COLO668 (cell line): Measurements from ENCODE around the gene SNF8.
"Not testable (repeated sequence)": the region's sequence is repeated elsewhere in the genome, so short reads cannot be mapped to it uniquely, and the experiment has no call there.

Experiments
- DNase-seq: peaks from one replicate; lab custom pipeline; 2025; ENCODE audit not compliant: unreplicated experiment; lab: John Stamatoyannopoulos, UW

Gene SNF8, protein sequence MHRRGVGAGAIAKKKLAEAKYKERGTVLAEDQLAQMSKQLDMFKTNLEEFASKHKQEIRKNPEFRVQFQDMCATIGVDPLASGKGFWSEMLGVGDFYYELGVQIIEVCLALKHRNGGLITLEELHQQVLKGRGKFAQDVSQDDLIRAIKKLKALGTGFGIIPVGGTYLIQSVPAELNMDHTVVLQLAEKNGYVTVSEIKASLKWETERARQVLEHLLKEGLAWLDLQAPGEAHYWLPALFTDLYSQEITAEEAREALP

DNA sequence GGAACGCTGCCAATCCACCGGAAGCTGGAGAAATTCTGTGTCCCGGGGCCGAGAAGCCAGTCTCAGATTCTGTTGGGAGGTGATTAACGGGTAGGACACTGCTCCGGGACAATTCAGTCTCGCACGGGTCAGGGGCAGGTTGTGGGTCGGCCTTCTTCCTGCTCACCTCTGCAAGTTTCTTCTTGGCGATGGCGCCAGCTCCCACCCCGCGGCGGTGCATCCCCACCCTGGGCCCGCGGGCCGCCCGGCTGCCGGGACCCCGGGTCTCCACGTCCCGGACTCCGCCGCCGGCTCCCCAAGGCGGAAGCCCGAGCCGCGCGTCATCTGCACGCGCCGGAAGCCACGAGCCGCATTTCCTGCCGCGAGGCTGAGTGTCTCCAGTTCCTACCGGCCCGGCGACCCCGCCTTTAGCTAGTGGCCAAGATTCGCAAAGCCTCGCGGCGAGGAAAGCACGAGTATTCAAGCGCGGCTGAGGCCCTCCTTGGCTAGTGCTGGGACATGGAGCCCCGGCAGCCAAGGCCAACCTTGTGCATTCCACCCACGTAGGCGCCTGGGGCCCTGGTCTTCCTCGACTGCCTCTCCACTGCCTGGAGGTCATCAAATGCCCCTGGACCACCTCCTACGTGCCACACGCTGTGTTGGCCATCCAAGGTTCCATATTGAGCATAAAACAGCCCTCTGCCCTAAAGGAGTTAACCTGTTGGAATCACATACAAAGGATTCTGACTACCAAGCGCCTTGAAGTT lies at the start of gene SNF8:
SNF8 (minus strand) TSS at position 328 of the 746 bp plus-strand sequence; CDS start at position 220, 108 bp downstream.
- peak; percentile 90 for DNase-seq

DNA sequence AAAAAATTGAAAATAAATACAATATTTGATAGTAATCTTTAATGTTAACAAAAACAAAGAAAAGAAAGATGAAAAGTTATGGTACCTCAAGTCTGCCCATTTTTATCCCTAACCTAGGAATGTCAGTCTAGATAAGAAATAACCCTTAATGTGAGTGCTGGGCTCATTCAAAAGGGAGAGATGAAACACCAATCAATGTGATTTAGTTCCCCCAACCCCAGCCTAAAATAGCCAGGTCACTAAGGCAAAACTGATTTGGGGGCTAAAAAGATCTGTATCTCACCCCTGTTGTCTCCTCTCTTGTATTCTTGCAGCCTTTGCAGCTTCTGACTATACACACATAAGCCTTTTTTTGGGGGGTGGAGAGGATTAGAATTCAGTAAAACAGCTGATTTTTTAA lies 49.3 kb upstream of the SNF8 start:
- no peak for DNase-seq

DNA sequence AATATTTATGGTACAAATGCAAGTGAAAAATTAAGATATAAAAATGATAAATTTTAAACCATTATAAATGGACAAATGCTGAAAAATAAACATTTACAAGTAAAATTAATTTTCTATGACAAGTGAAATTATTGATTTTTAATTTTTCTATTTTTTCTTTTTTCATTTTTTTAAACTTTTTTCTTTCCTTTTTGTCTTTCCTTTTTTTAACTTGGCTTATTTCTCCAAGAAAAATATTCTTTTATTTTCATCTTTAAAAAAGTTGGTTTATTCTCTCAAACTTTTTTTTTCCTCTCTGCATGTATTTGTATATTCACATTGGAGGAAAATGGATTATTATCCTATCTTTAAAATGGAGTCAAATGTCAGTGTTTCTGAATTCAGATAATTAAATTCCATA lies 48.7 kb upstream of the SNF8 start:
- no peak for DNase-seq

DNA sequence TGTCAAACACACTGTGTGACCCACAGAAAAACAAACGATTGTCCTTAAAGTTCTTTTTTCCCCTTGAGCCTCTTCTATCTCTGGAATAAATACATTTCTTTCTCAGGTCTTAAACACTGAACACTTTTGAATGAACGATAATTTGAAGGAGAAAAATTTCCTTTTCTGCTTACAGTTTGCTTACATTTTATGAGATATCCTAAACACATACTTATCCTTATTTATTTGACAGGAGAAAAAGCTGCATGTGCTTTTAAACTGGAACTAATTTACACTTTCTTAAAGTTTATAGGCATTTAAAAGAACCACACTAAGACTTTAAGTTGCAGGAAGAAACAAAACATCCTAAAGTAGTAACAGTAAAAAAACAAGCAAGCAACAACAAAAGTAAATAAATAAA lies 47.8 kb upstream of the SNF8 start:
- DNase-seq = no peak

DNA sequence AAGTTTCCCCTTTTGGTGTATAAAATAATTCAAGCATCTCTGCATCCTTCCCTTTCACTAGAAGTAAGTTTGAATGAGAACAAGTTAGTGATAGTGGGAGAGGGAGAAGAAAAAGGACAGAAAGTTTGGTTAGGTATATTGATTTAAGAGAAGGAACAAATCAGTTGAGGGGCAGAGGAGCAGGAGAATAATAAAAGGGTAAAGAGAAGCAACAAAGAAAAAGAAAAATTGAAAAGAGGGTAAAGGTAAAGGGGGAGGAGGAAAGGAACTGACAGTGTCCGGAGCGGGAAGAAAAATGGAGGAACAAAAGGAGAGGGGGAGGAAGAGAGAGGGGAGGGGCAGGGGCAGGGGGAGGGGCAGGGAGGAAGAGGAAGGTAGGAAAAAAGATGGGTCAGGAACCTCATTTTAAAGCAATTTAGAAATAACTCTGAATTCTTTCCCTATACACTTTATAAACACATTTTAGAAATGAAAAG lies 46.3 kb upstream of the SNF8 start:
- no peak for DNase-seq

DNA sequence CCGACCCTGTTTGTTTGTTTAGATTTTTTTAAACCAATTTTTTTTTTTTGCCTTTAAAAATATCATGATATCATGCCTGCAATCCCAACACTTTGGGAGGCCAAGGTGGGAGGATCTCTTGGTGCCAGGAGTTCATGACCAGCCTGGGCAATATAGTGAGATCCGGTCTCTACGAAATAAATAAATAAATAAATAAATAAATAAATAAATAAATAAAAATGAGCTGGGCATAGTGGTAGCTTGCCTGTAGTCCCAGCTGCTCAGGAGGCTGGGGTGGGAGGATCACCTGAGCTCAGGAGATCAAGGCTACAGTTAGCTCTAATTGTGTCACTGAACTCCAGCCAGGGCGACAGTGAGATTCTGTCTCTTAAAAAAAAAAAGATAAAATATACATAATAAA lies 44.5 kb upstream of the SNF8 start:
- DNase-seq = no peak

DNA sequence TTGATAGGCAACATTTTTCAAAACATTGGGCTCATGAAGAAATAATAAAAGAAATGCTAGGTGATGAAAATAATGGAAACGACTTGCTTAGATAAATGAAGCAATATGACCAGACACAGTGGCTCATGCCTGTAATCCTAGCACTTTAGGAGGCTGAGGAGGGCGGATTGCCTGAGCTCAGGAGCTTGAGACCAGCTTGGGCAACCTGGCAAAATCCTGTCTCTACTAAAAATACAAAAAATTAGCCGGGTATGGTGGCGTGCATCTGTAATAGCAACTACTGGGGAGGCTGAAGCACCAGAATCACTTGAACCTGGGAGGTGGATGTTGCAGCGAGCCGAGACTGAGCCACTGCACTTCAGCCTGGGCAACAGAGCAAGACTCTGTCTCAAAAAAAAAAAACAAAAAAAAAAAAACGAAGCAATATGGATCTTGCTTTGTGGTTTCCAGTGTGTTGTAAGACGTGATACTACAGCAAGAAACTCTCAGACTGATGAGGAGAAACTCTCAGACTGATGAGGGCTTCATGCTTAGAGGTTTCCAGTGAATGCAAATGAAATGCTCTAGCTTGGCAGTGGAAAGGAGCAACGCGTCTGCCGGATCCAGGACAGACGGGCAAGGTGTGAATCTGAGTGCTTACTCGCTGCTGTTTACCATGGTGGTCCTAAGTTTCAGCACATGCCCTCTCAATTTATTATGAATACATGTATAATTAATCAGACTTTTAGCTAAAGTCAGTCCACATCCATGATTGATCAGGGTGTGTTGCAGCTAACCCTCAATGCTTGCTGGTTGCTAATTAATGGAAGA lies 41.0 kb upstream of the SNF8 start:
- DNase-seq = no peak

DNA sequence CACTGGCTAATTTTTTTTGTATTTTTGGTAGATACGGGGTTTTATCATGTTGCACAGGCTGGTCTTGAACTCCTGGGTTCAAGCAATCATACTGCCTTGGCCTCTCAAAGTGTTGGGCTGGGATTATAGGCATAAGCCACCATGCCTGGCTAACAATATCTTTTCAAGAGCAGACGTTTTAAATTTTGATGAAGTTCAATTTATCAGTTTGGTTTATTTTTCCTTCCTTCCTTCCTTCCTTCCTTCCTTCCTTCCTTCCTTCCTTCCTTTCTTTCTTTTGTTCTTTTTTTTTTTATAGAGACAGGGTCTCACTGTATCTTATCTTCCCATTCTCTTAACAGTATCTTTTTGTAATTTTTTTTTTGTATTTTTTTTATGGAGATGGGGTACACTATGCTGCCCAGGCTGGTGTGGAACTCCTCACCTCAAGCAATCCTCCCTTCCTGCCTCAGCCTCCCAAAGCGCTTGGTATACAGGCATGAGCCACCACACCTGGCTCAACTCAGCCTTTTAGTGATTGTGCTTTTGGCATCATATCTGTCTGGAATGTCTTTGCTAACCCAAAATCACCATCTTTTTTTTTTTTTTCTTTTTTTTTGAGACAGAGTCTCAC lies 37.4 kb upstream of the SNF8 start:
- no peak for DNase-seq

DNA sequence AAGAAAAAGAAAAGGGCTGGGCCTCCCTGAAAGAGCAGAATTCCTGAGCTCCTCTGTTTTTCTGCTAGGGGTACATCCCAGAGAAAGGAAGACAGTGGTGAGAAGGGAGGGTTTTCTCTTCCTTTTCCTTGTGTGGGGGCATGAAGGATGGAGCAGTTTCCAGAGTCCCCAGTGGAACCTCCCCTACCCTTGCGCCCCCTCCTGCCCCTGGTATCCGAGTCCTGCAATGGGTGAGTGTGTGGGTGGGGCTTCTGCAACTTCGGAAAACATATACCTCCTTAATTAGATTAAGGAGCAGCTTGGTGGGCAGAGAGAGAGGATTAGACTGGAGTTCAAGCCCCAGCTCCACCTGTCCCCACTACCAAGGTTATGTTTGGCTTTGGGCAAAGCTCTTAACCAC lies 29.2 kb upstream of the SNF8 start:
- DNase-seq = no peak

DNA sequence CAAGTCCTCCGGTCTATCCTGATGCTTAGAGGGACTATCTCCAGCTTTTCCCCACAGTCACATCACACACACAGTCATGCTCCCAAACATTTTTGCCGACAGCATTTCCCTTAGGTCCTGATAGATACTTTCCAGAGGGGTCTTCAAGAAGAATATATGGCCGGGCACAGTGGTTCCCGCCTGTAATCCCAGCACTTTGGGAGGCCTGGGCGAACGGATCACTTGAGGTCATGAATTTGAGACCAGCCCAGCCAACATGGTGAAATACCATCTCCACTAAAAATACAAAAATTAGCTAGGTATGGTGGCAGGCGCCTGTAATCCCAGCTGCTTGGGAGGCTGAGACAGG lies 28.1 kb upstream of the SNF8 start:
- no peak for DNase-seq

DNA sequence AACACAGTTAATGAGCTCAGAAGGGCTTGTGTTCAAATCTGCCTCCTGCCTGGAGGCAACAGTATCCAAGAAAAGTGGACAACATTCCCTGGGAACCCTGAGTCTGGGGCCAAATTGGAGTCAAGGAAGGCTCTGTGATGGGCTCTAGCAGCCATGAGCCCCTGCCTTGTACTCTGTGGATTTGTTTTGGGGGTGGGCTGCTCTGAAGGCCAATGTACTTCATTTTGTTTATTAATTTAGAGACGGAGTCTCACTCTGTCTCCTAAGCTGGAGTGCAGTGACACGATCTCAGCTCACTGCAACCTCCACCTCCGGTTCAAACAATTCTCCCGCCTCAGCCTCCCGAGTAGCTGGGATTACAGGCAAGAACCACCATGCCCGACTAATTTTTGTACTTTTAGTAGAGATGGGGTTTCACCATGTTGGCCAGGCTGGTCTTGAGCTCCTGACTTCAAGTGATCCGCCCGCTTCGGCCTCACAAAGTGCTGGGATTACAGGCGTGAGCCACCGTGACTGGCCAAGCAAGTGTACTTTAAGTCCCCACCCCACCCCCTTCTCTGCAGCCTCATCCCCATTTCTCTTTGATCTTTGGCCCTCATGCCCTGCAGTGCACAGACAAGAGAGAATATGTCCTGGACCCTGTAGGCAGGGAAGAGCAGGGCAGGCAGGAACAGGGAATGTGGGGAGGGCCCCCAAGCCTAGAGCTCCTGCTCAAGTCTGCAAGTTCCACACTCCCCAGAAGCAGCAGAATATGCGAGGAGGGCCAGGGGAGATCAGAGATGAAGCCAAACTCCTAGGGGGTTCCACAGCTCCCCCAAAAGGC lies 26.4 kb upstream of the SNF8 start:
- DNase-seq = no peak

DNA sequence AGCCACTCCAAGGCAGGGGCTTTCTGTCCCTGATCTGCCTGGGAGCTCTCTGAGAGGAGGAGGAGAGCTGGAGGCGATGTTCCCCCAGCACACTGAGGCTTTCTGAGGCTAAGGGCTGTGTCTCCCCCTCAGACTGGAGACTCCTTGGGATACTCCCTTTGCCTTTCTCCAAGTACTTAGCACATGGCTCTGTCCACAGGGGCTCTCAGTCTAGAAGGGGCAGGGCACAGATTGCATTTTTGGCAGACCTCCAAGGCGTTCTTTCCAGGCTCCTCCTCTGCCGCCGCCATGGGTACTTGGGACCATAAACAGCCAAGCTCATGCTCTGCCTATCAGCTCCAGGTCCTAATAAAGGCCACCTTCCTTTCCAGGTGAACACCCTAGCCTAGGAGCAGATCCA lies 25.6 kb upstream of the SNF8 start:
- DNase-seq = no peak

DNA sequence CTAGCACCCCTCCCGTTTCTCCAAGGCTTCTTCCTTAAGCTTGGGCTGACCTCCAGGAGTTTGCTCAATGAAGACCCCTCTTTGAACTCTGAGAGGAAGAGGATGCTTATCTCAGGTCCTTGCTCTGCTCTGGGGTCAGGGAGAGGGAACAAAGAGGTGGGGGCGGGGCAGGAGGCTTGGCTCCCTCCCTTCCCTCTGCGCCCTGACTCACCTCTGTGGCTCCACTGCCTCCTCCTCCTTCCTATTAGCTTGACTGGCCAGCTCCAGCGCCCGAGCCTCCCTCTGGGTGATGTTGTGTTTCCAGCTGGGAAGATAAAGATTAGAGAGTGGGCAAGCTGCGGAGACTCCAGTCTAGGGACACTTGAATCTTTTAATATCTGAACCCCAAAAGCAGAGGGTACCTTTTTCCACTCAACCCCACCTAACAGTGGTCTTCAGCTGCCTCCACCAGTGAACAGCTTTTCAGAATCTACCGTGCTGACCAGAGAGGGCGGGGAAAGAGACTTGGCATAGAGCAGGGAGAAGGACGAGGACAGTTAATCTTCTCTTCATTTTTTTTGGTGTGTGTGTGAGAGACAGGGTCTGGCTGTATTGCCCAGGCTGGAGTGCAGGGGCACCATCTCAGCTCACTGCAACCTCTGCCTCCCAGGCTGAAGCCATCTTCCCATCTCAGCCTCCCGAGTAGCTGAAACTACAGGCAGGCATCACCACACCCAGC lies 17.0 kb upstream of the SNF8 start:
- DNase-seq = no peak

DNA sequence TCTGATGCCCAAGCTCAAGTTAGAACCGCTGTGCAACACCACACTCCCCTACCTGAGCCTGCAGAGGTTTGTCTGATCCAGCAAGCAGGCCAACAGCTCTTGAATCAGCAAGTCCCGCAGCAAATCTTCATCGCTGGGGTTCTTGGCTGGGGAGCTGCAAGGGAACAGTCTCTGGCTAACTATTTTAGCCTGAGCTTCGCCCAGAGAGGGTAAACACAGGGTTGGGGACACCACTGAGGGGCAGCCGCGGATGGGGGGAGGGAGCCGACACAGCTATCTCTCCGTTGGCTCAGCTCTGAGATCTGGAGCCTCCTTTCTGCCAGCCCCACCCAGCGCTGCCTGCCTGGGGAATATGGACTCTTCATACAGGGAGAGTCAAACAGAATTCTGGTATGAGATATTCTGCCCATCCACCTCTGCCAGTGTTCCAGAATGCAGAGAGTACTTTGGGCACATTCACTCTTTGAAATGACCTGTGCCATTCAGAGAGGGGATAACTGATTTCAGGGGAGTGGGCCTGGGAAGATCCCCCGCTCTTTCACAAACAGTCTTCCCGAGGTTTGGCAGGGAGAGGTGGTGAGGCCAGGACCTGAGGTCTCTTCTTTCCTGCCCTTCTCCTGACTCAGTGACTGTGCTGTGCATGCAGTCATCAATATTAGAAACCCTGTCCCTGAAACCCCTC lies 16.3 kb upstream of the SNF8 start:
- no peak for DNase-seq

DNA sequence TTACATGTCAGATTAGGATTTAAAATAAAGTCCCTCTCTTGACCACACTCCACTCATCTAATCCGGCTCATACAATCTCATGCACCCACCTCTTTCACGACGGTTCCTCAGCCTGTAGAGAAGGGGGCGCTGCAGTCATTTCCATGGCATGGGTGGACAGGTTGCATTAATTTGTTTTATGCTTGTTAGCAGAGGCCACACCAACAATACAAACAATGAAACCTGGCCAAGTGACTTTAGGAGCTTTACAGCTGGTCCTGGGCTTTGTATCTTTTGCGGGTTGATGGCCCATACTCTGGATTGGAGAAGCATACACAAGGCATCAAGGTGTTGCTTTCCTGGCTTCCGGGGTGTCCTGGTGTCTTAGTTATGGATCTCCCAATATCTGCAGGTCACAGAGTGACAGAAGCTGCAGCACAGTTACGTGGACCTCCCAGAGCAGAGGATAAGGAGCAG lies 9.7 kb upstream of the SNF8 start:
- peak; percentile 3 for DNase-seq

DNA sequence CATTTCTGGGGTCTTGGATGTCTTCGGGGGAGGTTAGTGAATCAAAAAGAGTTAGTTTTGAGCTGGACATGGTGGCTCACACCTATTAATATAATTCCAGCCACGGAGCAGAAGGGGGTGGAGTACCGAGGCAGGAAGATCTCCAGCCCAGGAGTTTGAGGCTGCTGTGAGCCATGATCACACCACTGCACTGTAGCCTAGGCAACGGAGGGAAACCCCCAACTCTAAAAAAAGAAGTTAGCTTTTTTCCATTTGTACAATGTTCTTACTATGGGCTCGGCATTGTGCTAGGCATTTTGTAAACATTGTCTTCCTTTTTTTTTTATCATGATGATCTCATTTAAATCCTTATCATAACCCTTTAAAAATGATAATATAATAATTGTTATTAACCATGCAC lies 8.3 kb upstream of the SNF8 start:
- DNase-seq = no peak

DNA sequence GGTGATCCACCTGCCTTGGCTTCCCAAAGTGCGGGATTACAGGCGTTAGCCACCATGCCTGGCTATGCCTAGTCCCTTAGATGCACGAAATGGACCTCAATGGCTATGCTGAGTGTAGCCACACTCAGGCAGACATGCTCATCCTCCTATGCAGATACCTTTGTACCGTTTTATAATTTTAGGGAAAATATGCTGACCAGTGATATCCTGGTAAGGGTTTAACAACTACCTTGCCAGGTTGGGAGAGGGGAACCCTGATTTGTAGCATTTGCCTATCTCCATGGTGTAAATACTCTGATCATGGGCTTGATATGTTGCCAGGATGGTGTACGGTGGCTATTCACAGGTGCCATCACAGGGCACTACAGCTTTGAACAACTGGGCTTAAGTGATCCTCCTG lies 6.9 kb upstream of the SNF8 start:
- no peak for DNase-seq

DNA sequence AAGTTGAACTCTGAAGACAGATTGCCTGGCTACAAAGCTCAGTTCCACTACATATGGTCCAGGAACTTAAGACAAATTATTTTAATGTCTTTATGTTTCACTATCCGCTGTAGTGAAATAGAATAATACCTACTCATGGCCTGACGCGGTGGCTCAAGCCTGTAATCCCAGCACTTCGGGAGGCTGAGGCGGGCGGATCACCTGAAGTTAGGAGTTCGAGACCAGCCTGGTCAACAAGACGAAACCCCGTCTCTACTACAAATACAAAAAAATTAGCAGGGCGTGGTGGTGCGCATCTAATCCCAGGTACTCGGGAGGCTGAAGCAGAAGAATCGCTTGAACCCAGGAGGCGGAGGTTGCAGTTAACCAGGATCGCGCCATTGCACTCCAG lies 614 bp upstream of the SNF8 start:
- DNase-seq = not testable (repeated sequence)

DNA sequence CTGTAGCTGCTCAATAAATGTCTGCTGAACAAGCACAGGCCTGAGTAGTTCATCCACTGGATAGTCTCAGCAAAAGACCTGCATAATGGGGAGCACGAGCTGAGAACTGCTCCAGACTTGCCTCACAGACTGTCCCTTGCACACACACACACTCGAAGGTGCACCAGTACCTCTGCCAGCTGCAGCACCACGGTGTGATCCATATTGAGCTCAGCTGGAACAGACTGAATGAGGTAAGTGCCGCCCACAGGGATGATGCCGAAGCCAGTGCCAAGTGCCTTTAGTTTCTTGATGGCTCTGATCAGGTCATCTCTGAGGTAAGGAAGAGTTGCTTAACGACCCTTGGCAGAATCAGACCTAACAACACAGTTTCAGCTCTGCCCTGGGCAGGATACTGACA lies 11.6 kb downstream of the SNF8 start:
- no peak for DNase-seq
